Sigmoid colon (tissue), 4 donors: ENCODE results near the gene SIX2.

ENCODE experiments used
- EP300 ChIP-seq, 4 donors: sonication (generic); formaldehyde crosslinking; IDR thresholded peaks; one replicate each; pipeline ENCODE4 v1.6.1; 2017; ENCODE audit warnings: antibody characterized with exemption in 4 of 4
- POLR2A ChIP-seq, 2 donors: fragments of 450-650 bp; IDR thresholded peaks; one replicate each; pipeline ENCODE4 v1.6.1; 2016; ENCODE audit warnings: antibody characterized with exemption in 2 of 2, mild to moderate bottlenecking in 2 of 2, moderate library complexity in 2 of 2
- POLR2AphosphoS5 ChIP-seq, 4 donors: sonication (generic); formaldehyde crosslinking; IDR thresholded peaks; one replicate each; pipeline ENCODE4 v1.6.1; 2017; ENCODE audit warnings: antibody characterized with exemption in 4 of 4
- TF ChIP-seq, protein P1 (sequence below), 4 experiments: fragments of 450-650 bp in 3 of 4; fragments of 200-600 bp in 1 of 4; IDR thresholded peaks; one replicate each; pipeline ENCODE4 v1.5.1; 2016 to 2019; ENCODE audit warnings: antibody characterized with exemption in 4 of 4, mild to moderate bottlenecking in 3 of 4, moderate library complexity in 2 of 4

DNA sequence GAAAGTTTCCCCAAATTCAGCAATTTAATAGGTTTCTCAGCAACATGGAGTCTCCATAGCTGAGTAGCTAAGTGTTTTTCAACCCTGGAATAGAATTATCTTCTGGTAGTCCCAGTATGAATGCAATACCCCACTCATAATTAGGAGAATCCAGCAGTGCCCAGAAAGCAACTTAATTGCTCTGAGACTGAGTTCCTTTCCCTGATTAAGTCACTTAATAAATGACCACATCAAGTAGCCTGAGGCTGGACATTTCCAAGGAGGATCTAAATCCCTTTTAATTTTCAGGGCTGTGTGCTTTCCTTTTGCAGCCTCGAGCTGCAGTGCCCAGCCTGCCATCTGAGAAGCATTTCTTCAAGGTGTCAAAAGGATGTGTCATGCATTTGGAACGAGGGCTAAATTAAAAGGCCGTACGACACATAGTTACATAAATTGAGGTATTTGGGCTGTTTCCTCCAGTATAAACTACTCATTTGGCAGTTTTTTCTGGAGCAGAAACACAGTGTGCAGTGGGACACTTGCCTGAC, 17.7 kb upstream of the SIX2 start:
- TF ChIP-seq POLR2A (IDR thresholded peaks at IDR 0.05) (no peak), EP300 (IDR thresholded peaks at IDR 0.05) (no peak), POLR2AphosphoS5 (IDR thresholded peaks at IDR 0.05) (no peak)
- TF ChIP-seq, protein P1, sequence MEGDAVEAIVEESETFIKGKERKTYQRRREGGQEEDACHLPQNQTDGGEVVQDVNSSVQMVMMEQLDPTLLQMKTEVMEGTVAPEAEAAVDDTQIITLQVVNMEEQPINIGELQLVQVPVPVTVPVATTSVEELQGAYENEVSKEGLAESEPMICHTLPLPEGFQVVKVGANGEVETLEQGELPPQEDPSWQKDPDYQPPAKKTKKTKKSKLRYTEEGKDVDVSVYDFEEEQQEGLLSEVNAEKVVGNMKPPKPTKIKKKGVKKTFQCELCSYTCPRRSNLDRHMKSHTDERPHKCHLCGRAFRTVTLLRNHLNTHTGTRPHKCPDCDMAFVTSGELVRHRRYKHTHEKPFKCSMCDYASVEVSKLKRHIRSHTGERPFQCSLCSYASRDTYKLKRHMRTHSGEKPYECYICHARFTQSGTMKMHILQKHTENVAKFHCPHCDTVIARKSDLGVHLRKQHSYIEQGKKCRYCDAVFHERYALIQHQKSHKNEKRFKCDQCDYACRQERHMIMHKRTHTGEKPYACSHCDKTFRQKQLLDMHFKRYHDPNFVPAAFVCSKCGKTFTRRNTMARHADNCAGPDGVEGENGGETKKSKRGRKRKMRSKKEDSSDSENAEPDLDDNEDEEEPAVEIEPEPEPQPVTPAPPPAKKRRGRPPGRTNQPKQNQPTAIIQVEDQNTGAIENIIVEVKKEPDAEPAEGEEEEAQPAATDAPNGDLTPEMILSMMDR (IDR thresholded peaks at IDR 0.05): no peak
